ENCODE data around the gene RSPO4.
A peak's percentile ranks its signal among the peaks of the same experiment; 100 is the strongest.

RSPO4 gene

GRCh38 chr20:916125-916799 is 85.8 kb downstream of the RSPO4 start, which contains the start of gene ANGPT4:
Gene ANGPT4, minus strand, starts transcription at chr20:916334. Its CDS starts 120 bp downstream, at chr20:916214.
- Histone ChIP-seq H3K4me3 (ENCODE audit: low read length) (no peak within 1 kb of the TSS), H2AK5ac (ENCODE audit: low read length) (no peak within 1 kb of the TSS), H3K18ac (ENCODE audit: low read length) (no peak within 1 kb of the TSS), H3K23ac (ENCODE audit: low read length) (peak within 1 kb of the TSS; percentile 91), H3K56ac (ENCODE audit: low read length) (peak within 1 kb of the TSS; percentile 76), H3K27ac (ENCODE audit: low read depth, low read length) (no peak within 1 kb of the TSS), H3K4me1 (ENCODE audit: control insufficient read depth, low read depth, low read length) (peaks cover 15% of the 10 kb centered on the region), H3K36me3 (ENCODE audit: control insufficient read depth, insufficient read depth, low read length) (no peaks in the 10 kb centered on the region), H3K4me2 (ENCODE audit: low read length) (no peak within 1 kb of the TSS), H3K79me2 (ENCODE audit: control insufficient read depth, insufficient read depth, low read length) (no peaks in the 10 kb centered on the region), H2BK15ac (replicated peaks; ENCODE audit: low read depth) (no peak within 1 kb of the TSS), H3K79me1 (ENCODE audit: low read length) (no peaks in the 10 kb centered on the region), H3K4ac (ENCODE audit: low read depth, low read length) (no peak within 1 kb of the TSS), H2BK5ac (ENCODE audit: low read length) (peak within 1 kb of the TSS; percentile 77), H3K9ac (ENCODE audit: low read length) (peak within 1 kb of the TSS; percentile 32), H4K5ac (ENCODE audit: low read length) (no peak within 1 kb of the TSS), H3K27me3 (ENCODE audit: insufficient read depth, low read length, poor library complexity) (no peaks in the 10 kb centered on the region), H4K8ac (ENCODE audit: low read depth, low read length) (no peak within 1 kb of the TSS), H2BK120ac (ENCODE audit: low read depth, low read length) (no peak within 1 kb of the TSS)
- DNase-seq: peak; percentile 45
- no CpG with 5 or more reads among the region's 18 CpGs for WGBS (ENCODE audit: extremely low coverage, insufficient coverage, low lambda C conversion rate)

- peaks cover 15% of the 10 kb centered on the region for H3K4me1 ChIP-seq (ENCODE audit: control insufficient read depth, low read depth, low read length)
- H3K79me2 ChIP-seq (ENCODE audit: control insufficient read depth, insufficient read depth, low read length): no peaks in the 10 kb centered on the region
- no peak overlapping the region for H3K4me2 ChIP-seq (ENCODE audit: low read length)
- whole genome bisulfite sequencing (ENCODE audit: extremely low coverage, insufficient coverage, low lambda C conversion rate): no CpG with 5 or more reads among the region's 15 CpGs
- H3K27me3 ChIP-seq (ENCODE audit: insufficient read depth, low read length, poor library complexity): no peaks in the 10 kb centered on the region
- H3K4me3 ChIP-seq (ENCODE audit: low read length): no peak overlapping the region
- H2BK5ac ChIP-seq (ENCODE audit: low read length): no peak overlapping the region
- no peak overlapping the region for H2BK15ac ChIP-seq (replicated peaks; ENCODE audit: low read depth)
- H2AK5ac ChIP-seq (ENCODE audit: low read length): no peak overlapping the region
- no peak overlapping the region for H3K56ac ChIP-seq (ENCODE audit: low read length)
- no peak overlapping the region for H3K18ac ChIP-seq (ENCODE audit: low read length)
- H4K8ac ChIP-seq (ENCODE audit: low read depth, low read length): no peak overlapping the region
- H3K23ac ChIP-seq (ENCODE audit: low read length): no peak overlapping the region
- no peak for DNase-seq
- H3K79me1 ChIP-seq (ENCODE audit: low read length): no peaks in the 10 kb centered on the region
- no peak overlapping the region for H2BK120ac ChIP-seq (ENCODE audit: low read depth, low read length)
- no peak overlapping the region for H3K27ac ChIP-seq (ENCODE audit: low read depth, low read length)
- no peak overlapping the region for H3K4ac ChIP-seq (ENCODE audit: low read depth, low read length)
- H3K9ac ChIP-seq (ENCODE audit: low read length): no peak overlapping the region
- no peak overlapping the region for H4K5ac ChIP-seq (ENCODE audit: low read length)
- H3K36me3 ChIP-seq (ENCODE audit: control insufficient read depth, insufficient read depth, low read length): no peaks in the 10 kb centered on the region
Measured at GRCh38 chr20:914727-915498, 87.2 kb downstream of the RSPO4 start.

GRCh38 chr20:913306-913849 is 88.7 kb downstream of the RSPO4 start:
- Histone ChIP-seq H3K4ac (ENCODE audit: low read depth, low read length) (no peak overlapping the region), H4K5ac (ENCODE audit: low read length) (no peak overlapping the region), H3K27ac (ENCODE audit: low read depth, low read length) (no peak overlapping the region), H3K56ac (ENCODE audit: low read length) (no peak overlapping the region), H2BK120ac (ENCODE audit: low read depth, low read length) (no peak overlapping the region), H3K4me2 (ENCODE audit: low read length) (no peak overlapping the region), H3K4me3 (ENCODE audit: low read length) (no peak overlapping the region), H2BK5ac (ENCODE audit: low read length) (no peak overlapping the region), H3K23ac (ENCODE audit: low read length) (no peak overlapping the region), H3K79me2 (ENCODE audit: control insufficient read depth, insufficient read depth, low read length) (no peaks in the 10 kb centered on the region), H2BK15ac (replicated peaks; ENCODE audit: low read depth) (no peak overlapping the region), H2AK5ac (ENCODE audit: low read length) (no peak overlapping the region), H3K79me1 (ENCODE audit: low read length) (no peaks in the 10 kb centered on the region), H3K9ac (ENCODE audit: low read length) (no peak overlapping the region), H3K4me1 (ENCODE audit: control insufficient read depth, low read depth, low read length) (peaks cover 14% of the 10 kb centered on the region), H3K18ac (ENCODE audit: low read length) (no peak overlapping the region), H4K8ac (ENCODE audit: low read depth, low read length) (no peak overlapping the region), H3K27me3 (ENCODE audit: insufficient read depth, low read length, poor library complexity) (no peaks in the 10 kb centered on the region), H3K36me3 (ENCODE audit: control insufficient read depth, insufficient read depth, low read length) (no peaks in the 10 kb centered on the region)
- no CpG with 5 or more reads among the region's 5 CpGs for WGBS (ENCODE audit: extremely low coverage, insufficient coverage, low lambda C conversion rate)
- no peak for DNase-seq

GRCh38 chr20:911882-912600 is 90.1 kb downstream of the RSPO4 start:
- Histone ChIP-seq H3K79me2 (ENCODE audit: control insufficient read depth, insufficient read depth, low read length) (no peaks in the 10 kb centered on the region), H3K4me1 (ENCODE audit: control insufficient read depth, low read depth, low read length) (peaks cover 5% of the 10 kb centered on the region), H2BK5ac (ENCODE audit: low read length) (no peak overlapping the region), H3K4me3 (ENCODE audit: low read length) (no peak overlapping the region), H4K8ac (ENCODE audit: low read depth, low read length) (no peak overlapping the region), H2BK120ac (ENCODE audit: low read depth, low read length) (no peak overlapping the region), H3K36me3 (ENCODE audit: control insufficient read depth, insufficient read depth, low read length) (no peaks in the 10 kb centered on the region), H3K18ac (ENCODE audit: low read length) (no peak overlapping the region), H3K79me1 (ENCODE audit: low read length) (no peaks in the 10 kb centered on the region), H3K9ac (ENCODE audit: low read length) (no peak overlapping the region), H3K27me3 (ENCODE audit: insufficient read depth, low read length, poor library complexity) (no peaks in the 10 kb centered on the region), H3K23ac (ENCODE audit: low read length) (no peak overlapping the region), H3K27ac (ENCODE audit: low read depth, low read length) (no peak overlapping the region), H2AK5ac (ENCODE audit: low read length) (no peak overlapping the region), H3K4ac (ENCODE audit: low read depth, low read length) (no peak overlapping the region), H4K5ac (ENCODE audit: low read length) (no peak overlapping the region), H3K4me2 (ENCODE audit: low read length) (no peak overlapping the region), H2BK15ac (replicated peaks; ENCODE audit: low read depth) (no peak overlapping the region), H3K56ac (ENCODE audit: low read length) (no peak overlapping the region)
- peak; percentile 16 for DNase-seq
- no CpG with 5 or more reads among the region's 5 CpGs for WGBS (ENCODE audit: extremely low coverage, insufficient coverage, low lambda C conversion rate)

GRCh38 chr20:910870-911770 is 91.0 kb downstream of the RSPO4 start:
- no peak overlapping the region for H3K56ac ChIP-seq (ENCODE audit: low read length)
- no peak overlapping the region for H2BK120ac ChIP-seq (ENCODE audit: low read depth, low read length)
- no peak overlapping the region for H2BK15ac ChIP-seq (replicated peaks; ENCODE audit: low read depth)
- no peak overlapping the region for H3K23ac ChIP-seq (ENCODE audit: low read length)
- H4K8ac ChIP-seq (ENCODE audit: low read depth, low read length): no peak overlapping the region
- WGBS (ENCODE audit: extremely low coverage, insufficient coverage, low lambda C conversion rate): no CpG with 5 or more reads among the region's 12 CpGs
- no peak overlapping the region for H3K18ac ChIP-seq (ENCODE audit: low read length)
- H3K4me1 ChIP-seq (ENCODE audit: control insufficient read depth, low read depth, low read length): no peaks in the 10 kb centered on the region
- H3K9ac ChIP-seq (ENCODE audit: low read length): no peak overlapping the region
- H4K5ac ChIP-seq (ENCODE audit: low read length): no peak overlapping the region
- no peak overlapping the region for H3K4ac ChIP-seq (ENCODE audit: low read depth, low read length)
- no peak overlapping the region for H3K4me2 ChIP-seq (ENCODE audit: low read length)
- no peak overlapping the region for H2AK5ac ChIP-seq (ENCODE audit: low read length)
- H3K4me3 ChIP-seq (ENCODE audit: low read length): no peak overlapping the region
- H3K79me1 ChIP-seq (ENCODE audit: low read length): no peaks in the 10 kb centered on the region
- no peak for DNase-seq
- H3K27me3 ChIP-seq (ENCODE audit: insufficient read depth, low read length, poor library complexity): no peaks in the 10 kb centered on the region
- H3K36me3 ChIP-seq (ENCODE audit: control insufficient read depth, insufficient read depth, low read length): no peaks in the 10 kb centered on the region
- no peaks in the 10 kb centered on the region for H3K79me2 ChIP-seq (ENCODE audit: control insufficient read depth, insufficient read depth, low read length)
- no peak overlapping the region for H2BK5ac ChIP-seq (ENCODE audit: low read length)
- H3K27ac ChIP-seq (ENCODE audit: low read depth, low read length): no peak overlapping the region

Data from mesendoderm (in vitro differentiated cells).